Psoas muscle (tissue), 8 donors: ENCODE results near the gene EYA2. TPM values are rescaled to one million over a fixed set of nuclear protein-coding genes. Genes with fewer than 3 reads are reported as not detected.
A peak's percentile ranks its signal among the peaks of the same experiment; 100 is the strongest.

Experiments used
- ATAC-seq, 4 donors: fragments of 200-7000 bp; cut with Tn5 transposase; one replicate each; pipeline ENCODE4 v1.9.1; 2020; ENCODE audit warnings: moderate library complexity in 3 of 4, mild to moderate bottlenecking in 2 of 4
- DNase-seq, 2 donors: peaks; one replicate each; pipeline ENCODE4 v3.0.0-alpha.2; 2020
- H3K27ac ChIP-seq: fragments of 200-600 bp; one replicate; pipeline ENCODE4 v1.8.0; 2022
- H3K27me3 ChIP-seq, 3 donors: fragments of 200-600 bp in 1 of 3; one replicate each; pipeline versions ENCODE4 v1.6.1 to v1.8.0; 2013 to 2022; ENCODE audit warnings: low read length in 2 of 3, mild to moderate bottlenecking in 2 of 3, moderate library complexity in 1 of 3; ENCODE audit not compliant: insufficient read depth in 3 of 3
- H3K36me3 ChIP-seq, 2 donors: fragments of 200-600 bp in 1 of 2; one replicate each; pipeline versions ENCODE4 v1.6.1 to v1.8.0; 2013 to 2022; ENCODE audit warnings: low read depth in 1 of 2, mild to moderate bottlenecking in 1 of 2, moderate library complexity in 1 of 2; ENCODE audit not compliant: insufficient read depth in 1 of 2
- H3K4me1 ChIP-seq: fragments of 200-600 bp; one replicate; pipeline ENCODE4 v1.8.0; 2022
- H3K4me3 ChIP-seq: fragments of 200-600 bp; one replicate; pipeline ENCODE4 v1.8.0; 2022; ENCODE audit warnings: mild to moderate bottlenecking
- H3K9me3 ChIP-seq: fragments of 200-600 bp; one replicate; pipeline ENCODE4 v1.8.0; 2022
- CTCF ChIP-seq: fragments of 200-600 bp; IDR thresholded peaks from one replicate; pipeline ENCODE4 v1.8.0; 2022; ENCODE audit warnings: antibody characterized with exemption
- WGBS, 3 donors: extraction: QIAGEN DNeasy Blood & Tissue Kit; methylation state at CpG; one replicate each; pipeline versions ENCODE4 v1.1.6 to v1.1.7; 2013; 5-methylcytosine and 5-hydroxymethylcytosine counted together
- intact Hi-C, 2 donors: fragments of 100-400 bp; cut with DNase I; formaldehyde crosslinking; loops; one replicate each; pipeline versions ENCODE4 v1.11.0 to v1.14.2; 2022
- polyA plus RNA-seq, 3 donors: library from polyadenylated mRNA; stranded (reverse); fragments of 200-250 nt; gene quantifications; one replicate each; pipeline ENCODE4 v1.2.3, GENCODE V29; 2013
- total RNA-seq, 4 donors: library from RNA; stranded (reverse); fragmentation: NEBNext Ultra II Directional in 2 of 4; extraction: Animal tissue kit (Norgen Biotek cat#: 25700) in 2 of 4; gene quantifications; one replicate each; pipeline versions ENCODE4 v1.2.1 to v1.2.4, GENCODE V29; 2021 to 2023
- donor health status: healthy with polysubstance abuse.
- donor health status: DM: no; HTN: no; CAD: no; lungs with moderate emphysema.
- donor health status: Bipolar disorder and iron deficiency.
- donor health status: healthy.
- donor health status: DM: yes; HTN: yes; CAD: no.
- donor health status: DM: no; HTN: no; CAD: no.
- donor health status: DM: no; HTN: no; CAD: no.
- donor health status: DM: yes; HTN: yes; CAD: no.

Gene EYA2
- total and polyA plus RNA-seq, 7 donors = 0.72 to 4.0 (median 2.0) TPM

DNA sequence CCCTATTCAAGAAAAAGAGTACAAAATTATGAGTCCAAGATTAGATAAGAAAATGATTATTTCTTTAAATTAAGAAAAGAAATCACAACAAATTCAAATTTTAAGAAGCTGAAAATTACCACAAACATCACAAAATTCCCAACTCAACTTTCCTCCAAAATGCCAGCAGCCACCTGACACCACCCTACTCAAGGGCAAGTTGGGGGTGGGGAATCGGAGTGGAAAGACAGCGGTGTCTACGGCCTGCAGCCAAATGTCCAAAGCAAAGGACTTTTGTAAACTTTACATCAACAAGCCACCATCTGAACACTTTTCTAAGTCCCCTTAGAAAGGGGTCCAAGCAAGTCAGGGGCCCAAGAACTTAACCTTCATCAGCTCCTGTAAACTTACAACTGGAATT is 1.6 kb upstream of the EYA2 start:
- no peak for ATAC-seq
- Histone ChIP-seq H3K4me3 (no peak overlapping the region), H3K9me3 (peaks cover 8% of the 10 kb centered on the region), H3K36me3 (no peaks in the 10 kb centered on the region), H3K27me3 (peaks cover 4 to 39% (median 14%) of the 10 kb centered on the region in 3 donors), H3K4me1 (no peaks in the 10 kb centered on the region), H3K27ac (no peak overlapping the region)
- no peak for TF ChIP-seq CTCF
- WGBS, 3 donors = 73 to 75% (median 74%) methylated on average over 3 of the region's 3 CpGs
- intact Hi-C loops = no loop called here
- no peak for DNase-seq

DNA sequence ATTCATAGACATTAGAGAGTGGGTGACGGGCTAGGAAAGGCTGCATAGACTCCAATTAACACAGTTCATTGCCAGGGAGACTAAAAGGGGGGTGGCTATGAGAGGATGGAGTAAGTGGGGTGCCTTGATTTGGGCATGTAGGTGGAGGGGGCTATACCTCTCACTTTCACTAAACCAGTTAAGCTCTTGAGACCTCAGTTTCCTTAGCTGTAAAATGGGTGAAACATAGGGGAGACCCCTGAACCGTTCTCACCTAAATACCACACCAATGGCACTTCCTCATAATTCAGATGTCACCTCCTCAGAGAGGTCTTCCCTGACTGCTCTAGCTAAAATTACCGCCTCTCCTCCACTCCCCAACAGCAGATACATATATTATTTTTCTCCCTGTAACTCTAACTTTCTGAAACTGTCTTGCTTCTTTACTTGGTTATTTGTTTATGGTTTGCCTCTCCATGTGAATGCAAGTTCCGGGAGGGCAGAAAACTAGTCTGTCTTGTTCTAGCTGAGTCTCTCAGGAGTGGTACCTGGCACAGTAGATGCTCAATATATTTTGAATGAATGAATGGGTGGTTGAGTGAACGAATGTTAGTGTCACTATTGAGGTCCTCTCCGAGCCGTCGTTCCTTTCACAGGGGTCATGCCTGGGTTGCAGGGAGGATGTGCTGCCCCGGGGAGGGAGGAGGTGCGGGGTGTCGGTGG is 615 bp upstream of the EYA2 start:
- Histone ChIP-seq H3K27ac (no peak overlapping the region), H3K4me3 (peak overlapping the region; percentile 58), H3K9me3 (peaks cover 8% of the 10 kb centered on the region), H3K27me3 (peaks cover 6 to 39% (median 14%) of the 10 kb centered on the region in 3 donors), H3K4me1 (no peaks in the 10 kb centered on the region), H3K36me3 (no peaks in the 10 kb centered on the region)
- TF ChIP-seq CTCF = no peak
- 26 to 34% (median 28%) methylated on average over 8 to 11 of the region's 11 CpGs for WGBS, 3 donors
- intact Hi-C loops = no loop called here
- DNase-seq = no peak
- ATAC-seq = no peak

DNA sequence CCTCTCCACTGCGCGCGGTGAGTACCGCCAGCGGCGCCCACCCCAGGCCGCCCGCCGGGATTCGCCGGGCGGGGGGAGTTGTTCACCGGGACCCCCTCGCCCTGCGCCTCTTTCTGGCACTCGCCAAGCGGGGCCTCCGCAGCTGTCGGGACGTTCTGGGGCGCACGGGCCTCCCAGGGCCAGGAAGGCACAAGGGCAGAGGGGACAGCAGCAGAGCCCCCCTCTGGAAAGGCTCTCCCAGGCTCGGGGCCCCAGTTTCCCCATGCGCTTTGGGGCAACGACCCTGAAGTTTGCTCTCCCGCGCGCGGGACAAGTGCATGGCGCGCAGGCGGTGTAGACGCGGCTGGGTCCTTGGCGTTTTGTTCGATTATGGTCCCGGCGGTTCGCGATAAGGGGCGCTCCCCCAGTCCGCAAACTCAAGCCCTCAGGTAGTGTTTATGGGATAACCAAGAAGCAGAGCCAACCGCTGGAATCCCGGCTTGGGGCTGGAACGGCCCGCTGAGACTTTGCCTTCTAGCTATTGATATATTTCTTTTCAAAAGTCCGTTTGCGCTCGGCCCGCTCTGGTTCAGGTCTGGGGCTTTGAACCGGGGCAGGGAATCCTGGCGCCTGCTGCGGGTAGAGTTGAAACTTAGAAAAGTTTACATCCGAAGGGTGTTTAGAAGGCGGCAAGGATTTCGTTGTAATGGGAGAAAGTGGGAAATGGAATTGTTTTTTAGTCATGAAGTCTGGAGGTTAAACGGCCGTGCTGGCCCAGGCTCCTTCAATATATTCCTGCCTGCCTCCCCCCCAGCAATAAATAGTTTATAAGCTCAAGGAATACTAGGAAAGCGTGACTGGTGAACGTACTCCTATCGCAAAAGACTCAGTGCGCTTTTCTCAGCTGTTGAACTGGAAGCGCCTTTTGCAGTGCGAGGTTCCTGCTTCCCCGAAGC is 595 bp downstream of the EYA2 start:
- intact Hi-C loops = no loop called here
- Histone ChIP-seq H3K27me3 (peaks cover 8 to 39% (median 14%) of the 10 kb centered on the region in 3 donors), H3K36me3 (no peaks in the 10 kb centered on the region), H3K27ac (no peak overlapping the region), H3K4me1 (no peaks in the 10 kb centered on the region), H3K4me3 (peak overlapping the region; percentile 58), H3K9me3 (peaks cover 7% of the 10 kb centered on the region)
- TF ChIP-seq CTCF = no peak
- ATAC-seq (peak in 3 of 4 donors; percentile 34 to 66 (median 40)), DNase-seq (peak in 1 of 2 donors; percentile 17)
- 1 to 3% (median 2%) methylated on average over 46 to 65 of the region's 65 CpGs for WGBS, 3 donors

DNA sequence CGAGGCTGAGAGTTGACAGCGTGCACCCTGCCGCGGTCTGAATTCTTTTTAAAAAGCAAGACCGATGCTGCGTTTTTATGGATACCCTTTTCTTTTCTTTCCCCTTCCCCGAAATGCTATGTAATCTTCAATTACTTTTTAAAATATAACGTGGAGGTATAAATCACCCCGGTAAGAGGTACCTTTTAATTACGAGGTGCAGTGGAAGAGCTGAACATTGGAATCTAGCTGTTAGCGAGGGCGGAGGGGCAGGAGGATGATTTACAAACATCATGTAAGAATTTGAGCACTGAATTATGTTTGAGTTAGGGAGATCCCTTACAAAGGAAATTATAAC is 1.2 kb downstream of the EYA2 start:
- H3K4me3 ChIP-seq = peak overlapping the region; percentile 58
- 17 to 19% (median 19%) methylated on average over 12 of the region's 12 CpGs for WGBS, 3 donors
- no peaks in the 10 kb centered on the region for H3K36me3 ChIP-seq
- ATAC-seq = no peak
- H3K4me1 ChIP-seq = no peaks in the 10 kb centered on the region
- H3K9me3 ChIP-seq = peaks cover under 1% of the 10 kb centered on the region
- no peak for DNase-seq
- TF ChIP-seq CTCF = no peak
- H3K27me3 ChIP-seq = peaks cover 8 to 39% (median 14%) of the 10 kb centered on the region in 3 donors
- no peak overlapping the region for H3K27ac ChIP-seq
- intact Hi-C loops = no loop called here
